Stimulated activated CD8-positive, alpha-beta memory T cell treated with anti-CD3 and anti-CD28 coated beads, Interleukin-12 subunit alpha, Interleukin-12 subunit beta, amount 100 ng/mL, for 1 hour (primary cell): ENCODE data around the gene SLC1A4.
"Not testable (repeated sequence)": the region's sequence is repeated elsewhere in the genome, so short reads cannot be mapped to it uniquely, and the experiment has no call there.

Experiments used
- DNase-seq: peaks from one replicate; pipeline ENCODE4 v3.0.0-alpha.2; 2020; ENCODE audit warnings: low read depth

The SLC1A4 gene

DNA sequence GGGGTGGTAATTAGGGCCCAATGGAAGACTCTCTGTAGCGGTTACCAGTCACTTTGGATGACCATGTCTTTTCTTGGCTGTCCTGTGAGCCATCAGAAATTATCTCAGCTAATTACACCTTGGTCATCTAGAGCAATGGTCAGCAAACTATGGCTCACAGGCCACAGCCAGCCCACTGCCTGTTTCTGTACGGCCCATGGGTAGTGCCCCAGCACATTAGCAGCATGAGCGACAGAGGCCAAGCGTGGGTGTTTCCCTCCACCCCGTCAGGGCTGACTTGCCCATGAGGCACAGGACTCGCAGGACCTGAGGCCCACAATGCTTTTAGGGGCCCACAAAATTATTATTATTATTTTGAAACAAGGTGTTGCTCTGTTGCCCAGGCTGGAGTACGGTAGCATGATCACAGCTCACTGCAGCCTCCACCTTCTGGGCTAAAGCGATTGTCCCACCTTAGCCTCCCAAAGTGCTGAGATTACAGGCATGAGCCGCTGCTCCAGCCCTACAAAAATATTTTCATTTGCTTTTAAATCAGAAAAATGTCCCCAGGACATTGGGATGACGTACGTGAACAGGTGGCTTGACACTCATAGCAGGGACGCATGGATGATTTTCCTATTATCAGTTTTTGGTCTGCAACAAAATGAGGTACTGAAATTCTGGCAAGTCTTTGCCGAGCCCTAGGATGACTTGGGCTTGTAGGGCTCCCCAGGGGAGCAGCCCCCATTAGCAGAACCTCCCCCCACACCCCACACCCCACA is 37.7 kb downstream of the SLC1A4 start:
- DNase-seq: no peak

DNA sequence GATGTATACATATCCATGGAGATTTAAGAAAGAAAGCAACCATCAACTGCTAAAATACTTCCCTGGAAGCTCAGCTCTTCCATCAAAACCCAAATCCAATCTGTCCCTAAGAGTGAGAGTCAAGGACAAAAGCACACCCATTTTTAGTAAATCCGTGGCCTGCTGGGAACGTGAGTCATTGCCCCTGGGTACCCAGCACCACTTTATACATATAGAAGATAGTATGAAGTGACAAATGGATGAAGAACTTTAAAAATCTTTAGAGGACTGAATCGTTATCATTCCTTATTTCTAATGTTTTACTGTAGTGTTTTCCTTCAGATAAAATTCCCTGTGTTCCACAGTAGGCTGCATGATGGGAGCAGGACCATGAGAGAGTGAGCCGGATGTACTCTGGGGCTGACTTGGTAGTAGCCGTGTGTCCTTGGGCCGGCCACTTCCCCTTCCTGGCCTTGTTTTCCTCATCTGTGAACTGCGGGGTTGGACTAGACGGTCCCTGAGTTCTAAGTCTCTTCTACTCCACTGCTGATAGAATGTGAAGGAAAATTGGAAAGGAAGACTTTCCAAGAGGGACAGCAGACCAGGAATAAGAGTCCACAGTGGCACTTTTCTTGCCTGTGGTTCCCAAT is 38.5 kb downstream of the SLC1A4 start:
- no peak for DNase-seq

DNA sequence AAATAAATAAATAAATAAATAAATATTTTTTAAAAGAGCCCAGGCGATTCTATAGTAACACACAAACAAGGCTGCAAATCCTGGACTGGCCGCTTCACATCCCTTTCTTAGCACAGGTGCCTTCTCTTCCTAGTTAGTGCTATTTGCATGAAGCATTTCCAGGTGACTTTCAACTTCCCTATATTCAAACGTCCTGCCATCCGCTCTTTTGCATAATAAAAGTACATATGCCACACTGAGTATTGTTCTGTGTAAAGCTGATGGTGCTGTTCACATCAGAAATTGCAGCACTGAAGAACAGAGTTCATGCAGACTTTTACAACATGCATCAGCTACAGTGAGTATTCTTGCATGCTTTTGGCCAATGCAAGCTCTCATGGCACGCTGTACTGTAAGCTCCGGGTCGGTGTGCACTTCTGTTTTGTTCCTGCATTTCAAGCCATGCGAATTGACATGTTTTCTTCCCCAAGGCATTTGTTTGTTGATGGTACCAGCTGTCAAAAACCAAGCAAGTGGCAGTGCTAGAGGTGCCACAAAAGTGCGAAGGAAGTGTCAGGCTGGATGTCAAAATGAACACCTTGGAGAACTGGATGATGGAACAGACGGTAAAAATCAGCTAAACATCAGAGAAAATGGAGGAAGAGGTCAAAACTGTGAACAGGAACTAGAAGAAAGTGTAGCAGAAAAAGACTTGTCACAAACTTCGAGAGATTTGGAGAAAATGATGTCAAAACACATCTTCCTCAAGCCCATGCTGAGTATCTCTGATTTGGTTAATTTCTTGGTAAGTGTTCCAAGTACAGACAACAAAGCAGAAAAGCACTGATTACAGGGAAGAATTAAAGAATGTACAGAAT is 41.5 kb downstream of the SLC1A4 start:
- DNase-seq: no peak

DNA sequence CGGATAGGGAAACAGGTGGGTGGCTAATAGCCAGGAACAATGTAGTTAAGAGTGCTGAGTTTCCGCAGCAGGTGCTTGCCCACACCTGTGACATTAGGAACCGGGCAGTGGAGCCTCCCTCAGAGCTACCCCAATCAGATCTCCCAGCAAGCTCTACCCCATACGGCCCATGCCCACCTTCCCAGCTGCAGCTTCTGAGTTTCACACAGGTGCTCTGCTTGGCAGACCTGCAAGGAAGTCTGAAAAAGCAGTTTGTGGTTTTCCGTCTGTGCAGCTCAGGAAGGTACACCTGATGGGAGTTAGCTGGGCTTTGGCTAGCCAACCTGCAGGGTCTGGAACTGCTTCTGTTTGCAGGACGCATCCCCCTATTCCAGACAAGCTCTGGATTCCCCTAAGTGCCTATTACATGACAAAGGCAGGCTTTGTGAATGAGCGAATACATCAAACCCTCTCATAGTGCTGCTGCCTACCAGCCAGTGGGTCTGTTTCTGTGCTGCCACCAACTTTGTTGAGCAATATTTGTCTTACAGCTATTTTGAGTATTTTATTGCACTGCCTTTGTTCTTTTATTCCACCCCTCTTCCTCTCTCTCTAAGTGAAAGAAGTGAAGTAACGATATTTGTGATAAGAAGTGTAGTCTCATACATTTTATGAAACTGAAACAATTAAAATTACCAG is 42.3 kb downstream of the SLC1A4 start:
- no peak for DNase-seq

DNA sequence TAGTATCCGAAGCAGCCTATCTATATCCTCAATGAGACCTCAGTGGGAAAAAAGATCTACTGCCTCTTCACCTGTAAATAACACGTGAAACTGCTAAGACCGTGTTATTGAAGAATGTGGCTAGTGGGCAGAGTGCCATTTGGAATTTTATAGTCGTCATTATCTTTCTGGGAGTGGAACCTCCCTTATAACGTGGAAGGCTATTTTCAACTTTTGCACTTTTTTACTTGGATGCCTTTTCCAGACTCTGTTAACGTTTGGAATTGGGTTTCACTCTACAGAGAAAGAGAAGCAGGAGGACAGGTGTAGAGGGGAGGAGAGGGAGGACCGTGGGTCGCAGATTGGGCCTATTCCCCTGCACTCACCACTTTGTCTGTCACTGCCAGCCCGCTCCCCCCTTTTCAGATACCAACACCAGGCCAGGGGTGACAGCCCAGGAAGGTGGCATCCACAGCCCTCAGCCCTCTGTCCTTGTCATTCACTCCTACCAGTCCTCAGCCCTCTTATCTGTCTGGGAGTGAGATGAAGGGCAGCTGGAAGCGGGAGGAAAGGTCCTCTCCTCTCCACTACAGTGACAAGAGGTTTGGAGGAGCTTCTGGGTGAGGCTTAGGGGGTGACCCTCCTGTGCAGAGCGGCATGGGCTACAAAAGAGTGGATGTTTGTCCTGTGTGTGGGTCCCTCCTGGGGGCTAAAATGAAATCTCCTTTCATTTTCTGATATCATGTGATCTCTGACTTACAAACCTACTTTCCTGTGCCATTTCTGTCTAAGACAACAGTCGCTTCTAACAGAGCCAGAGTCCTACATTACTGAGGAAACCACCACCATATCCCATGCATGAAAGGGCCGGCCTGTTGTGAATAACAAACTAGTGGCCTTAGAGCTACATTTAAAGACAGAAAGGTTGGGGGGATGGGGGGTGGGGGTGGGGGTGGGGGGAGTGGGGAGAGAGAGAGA is 43.1 kb downstream of the SLC1A4 start:
- no peak for DNase-seq

DNA sequence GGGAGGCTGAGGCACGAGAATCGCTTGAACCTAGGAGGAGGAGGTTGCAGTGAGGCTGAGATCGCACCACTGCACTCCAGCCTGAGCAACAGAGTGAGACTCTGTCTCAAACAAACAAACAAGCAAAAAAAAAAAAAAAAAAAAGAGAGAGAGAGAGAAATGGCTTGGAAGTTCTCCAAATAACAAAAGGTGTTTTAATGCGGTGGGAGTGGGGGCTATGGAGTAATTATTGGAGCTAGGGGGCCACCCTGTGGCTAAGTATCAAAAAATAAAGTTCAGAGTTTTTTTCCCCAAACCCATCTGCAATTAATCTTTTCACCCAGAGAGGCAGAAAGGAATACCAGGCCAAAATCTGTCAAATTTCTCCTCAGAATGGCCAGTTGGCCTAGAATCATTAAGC is 44.0 kb downstream of the SLC1A4 start:
- no peak for DNase-seq

DNA sequence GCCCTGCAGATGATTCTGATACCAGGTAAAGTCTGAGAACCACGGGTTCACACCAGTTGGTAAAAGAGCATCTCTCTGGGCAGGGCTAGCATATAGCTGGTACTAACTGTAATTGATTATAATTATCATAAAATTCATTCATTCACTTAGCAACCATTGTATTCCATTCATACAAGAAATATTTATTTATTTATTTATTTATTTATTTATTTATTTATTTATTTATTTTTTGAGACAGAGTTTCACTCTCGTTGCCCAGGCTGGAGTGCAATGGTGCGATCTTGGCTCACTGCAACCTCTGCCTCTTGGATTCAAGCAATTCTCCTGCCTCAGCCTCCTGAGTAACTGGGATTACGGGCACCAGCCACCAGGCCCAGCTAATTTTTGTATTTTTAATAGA is 44.5 kb downstream of the SLC1A4 start:
- not testable (repeated sequence) for DNase-seq

DNA sequence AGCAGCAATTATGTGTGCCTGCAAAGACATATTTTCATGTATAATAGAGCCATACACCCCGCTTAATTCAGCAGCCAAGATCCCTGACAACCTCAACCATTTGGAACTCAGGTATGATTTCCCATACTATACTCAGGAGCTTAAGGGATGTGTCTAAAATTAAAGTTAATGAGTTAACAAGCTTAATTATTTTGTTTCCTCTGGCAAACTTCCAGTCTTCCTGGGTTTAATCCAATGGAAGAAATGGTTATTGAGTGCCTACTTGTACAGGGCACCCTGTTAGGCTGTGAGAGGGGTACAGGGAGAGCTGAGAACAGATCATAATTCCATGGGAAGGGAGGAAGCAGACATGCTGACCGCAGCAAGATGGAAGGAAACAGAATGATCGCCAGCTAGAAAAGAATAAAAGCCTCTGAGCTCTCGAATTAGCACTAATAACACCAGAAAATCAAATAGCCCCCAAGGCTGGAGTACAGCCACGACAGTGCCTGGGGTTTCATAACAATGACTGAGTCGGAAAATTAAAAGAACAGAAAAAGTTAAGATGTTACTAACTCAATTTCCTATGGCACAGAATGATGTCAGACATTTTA is 46.2 kb downstream of the SLC1A4 start:
- no peak for DNase-seq

DNA sequence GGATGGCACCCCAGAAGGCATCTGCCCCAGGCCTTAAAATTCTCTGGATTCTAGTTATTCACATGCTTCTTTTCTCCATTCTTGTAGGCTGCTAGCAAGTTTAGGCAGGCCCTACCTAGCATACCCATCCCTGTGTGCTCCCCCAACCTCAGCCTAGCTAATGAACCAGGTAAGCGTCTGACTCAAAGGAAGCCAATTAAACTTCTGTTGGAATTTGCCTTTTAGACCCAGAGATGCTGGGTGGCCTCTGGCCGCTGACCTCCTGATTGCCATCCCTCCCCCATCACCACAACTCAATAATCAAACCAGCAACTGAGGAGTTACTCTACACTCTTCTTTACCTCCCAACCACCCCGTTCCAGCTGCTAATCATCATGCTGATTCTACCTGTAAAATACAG is 48.0 kb downstream of the SLC1A4 start:
- DNase-seq: no peak

DNA sequence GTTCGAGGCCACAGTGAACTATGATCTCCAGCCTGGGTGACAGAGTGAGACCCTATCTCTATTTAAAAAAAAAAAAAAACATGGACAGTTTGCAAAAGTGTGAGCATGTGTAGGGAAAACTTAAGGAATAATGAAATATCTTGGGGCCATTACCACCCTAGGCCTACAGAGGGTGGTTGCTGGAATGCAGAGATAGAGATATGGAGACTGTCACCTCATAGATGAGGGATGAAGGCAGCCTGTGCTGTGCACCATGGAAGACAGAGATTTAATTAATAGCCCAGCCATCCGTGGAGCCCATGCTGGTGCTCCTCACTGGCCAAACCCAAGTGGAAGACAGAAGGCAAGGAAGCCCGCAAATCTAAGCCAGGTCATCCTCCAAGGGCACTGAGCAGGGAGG is 50.4 kb downstream of the SLC1A4 start:
- DNase-seq: no peak

DNA sequence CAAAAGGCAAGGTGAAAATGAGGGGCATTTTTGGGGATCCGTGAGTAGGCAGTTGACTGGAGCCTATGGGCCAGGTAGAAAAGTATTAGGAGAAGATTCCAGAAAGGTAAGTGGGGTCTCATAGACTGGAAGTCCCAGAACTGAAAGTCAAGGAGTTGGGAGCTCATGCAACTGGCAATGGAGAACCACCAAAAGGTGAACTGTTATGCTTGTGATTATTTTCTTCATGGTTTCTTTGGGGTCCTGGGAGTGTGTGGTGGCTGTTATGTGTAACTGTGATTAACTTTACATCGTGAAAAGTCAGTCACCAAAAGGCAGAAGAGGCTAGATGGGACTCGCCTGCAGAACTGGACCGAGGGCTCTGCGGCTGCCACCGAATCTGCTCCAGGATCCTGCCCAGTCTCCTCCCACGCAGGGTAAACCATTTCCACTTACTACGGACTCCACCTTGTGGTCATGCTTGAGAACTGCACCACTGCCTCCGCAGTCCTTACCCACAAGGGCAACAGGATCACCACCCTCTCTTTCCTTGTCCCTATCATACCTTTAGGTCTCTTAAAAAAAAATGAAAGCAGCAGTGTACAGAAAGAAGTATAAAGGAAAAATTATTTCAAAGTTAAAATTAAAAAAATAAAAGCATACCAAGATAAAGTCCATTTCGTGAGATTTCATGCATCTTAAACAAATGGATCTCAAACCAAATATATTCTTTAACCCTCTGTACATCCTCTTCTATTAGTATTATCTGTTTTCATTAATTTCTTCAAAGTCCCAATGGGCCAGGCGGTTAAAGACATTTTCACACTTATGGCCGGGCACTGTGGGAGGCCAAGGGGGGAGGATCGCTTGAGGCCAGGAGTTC is 51.4 kb downstream of the SLC1A4 start:
- peak; percentile 63 for DNase-seq

DNA sequence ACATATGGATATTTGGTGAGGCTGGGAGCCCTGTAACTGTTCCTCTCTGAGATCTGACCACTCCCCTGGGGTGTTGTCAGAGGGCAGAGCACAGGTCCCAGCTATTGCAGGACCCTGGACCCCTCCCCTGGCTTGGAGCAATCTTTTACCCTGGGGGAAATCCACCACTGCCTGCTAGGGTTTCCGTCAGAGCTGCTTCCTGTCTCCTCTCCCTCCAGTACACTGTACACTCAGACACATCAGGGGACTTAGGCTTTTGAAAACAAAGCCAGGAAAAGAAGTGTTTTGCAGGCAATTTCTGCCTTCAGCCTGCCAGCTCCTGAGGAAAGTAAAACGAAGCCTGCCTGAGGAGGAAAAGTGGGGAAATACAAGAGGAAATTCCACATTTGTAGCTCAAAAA is 53.8 kb downstream of the SLC1A4 start:
- no peak for DNase-seq

DNA sequence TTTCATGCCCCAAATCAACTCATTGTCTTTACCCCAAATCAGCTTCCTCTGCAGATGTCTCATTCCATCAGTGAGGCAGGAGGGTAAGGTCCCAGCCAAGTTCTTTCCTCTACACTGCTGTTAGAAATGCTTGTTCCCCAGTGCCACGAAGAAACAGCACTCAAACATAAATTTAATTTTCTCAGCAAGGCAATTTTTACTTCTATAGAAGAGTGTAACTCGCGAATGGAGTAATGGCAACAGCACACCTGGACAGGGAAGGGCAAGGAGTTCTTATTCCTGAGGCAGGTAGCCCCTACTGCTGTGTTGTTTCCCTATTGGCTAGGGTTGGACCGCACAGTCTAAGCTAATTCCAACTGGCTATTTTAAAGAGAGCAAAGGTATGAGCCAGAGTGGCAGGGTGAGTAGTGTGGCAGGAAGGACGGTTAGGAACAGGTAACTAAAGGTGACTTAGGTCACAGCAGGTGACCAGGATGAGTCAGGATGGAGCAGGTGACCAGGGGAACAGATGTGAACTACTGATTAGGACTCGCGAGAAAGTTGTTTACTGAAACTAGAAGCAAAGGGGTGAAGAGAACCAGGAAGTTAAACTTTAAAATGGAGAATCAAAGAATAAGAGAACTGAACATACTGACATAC is 55.0 kb downstream of the SLC1A4 start:
- DNase-seq: no peak

DNA sequence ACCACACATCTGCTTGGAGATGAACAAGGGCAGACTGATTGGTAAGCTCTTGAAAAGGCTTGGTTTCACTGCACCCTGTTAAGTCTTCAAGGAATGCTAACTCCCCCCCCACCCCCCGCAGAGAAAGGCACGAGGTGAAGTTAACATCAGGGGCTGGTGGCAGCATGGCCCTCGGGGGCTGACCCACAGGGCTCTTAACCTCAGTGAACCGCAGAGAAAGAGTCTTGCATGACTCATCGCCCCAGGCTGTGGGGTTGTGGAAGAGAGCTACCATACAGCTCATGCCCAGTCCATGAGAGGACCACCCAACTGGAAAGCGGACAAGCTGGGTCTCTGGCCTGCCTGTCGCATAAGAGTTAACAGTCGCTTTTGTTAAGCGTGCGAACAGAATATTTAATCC is 56.5 kb downstream of the SLC1A4 start:
- no peak for DNase-seq

DNA sequence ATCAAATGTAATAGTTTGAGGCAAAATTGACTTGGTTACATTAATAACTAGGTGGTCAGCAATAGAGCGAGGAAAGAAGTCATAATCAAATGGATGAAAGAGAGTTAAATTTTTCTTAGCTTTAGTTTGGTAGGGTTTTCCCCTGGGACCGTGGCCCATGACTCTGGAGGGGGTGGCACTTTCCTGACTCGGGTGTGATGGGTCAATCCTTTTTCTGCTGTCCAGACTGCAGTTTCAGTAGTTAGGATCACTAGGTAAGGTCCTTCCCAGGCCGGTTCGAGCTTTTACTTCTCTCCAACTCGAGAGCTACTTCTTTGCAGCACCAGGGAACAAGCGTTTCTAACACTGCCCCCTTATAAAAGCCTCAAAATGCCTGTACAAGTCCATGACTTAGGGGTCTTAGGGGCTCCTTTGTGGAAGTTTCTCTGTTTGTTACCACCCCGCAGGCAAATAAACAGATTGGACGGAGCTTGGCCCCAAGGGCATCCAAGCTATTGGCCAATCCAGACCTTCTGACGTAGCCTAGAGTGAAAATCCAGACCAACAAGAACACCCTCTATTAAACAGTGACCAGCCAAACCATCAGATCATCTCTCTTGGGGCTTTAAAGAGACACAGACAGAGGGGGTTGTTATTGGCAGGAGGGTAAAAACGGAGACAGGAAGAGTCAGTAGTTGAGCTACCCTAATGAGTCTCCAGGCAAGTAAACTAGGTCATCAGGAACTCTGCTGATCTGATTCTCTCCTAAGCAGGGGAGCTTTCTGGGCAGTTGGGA is 57.6 kb downstream of the SLC1A4 start:
- no peak for DNase-seq

DNA sequence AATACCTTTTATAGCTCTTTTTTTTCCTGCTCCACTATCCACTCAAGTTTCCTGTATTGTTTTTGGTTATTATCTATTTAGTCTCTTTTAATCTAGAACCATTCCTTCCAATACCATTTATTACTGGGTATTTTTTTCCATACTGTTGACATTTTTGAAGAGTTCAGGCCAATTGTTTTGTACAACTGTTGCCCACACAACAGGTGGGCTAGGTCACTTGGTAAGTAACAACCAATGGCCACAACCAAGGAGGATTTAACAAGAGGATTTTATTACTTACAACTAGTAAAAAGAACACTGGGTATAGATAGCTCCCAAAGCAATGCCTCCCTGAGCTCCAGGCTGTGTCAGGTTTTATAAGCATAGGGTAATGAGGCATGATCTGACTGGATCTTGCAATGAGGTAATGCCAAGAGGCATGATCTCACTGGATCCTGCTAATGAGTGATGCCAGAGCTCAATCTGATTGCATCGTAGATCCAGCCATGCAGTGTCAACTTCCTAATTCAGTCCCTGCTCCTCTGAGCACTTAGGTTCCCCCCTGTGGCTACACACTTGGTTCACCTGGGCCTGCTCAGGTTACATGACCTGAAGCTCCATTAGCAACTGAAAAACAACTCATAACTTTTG is 59.9 kb downstream of the SLC1A4 start:
- no peak for DNase-seq

DNA sequence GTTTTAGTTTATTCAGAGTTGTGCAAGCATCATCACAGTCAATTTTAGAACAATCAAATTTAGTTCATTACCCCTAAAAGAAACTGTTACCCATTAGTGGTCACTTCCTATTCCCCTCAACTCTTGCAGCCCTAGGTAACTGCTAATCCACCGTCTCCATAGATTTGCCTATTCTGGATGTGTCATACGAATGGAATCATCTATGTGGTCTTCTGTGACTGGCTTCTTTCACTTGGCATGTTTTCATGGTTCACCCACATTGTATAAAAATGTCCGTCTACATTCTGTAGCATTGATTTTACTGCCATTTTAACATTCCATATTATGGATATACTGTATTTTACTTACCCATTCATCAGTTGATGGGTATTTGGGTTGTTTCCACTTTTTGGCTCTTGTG is 61.7 kb downstream of the SLC1A4 start:
- no peak for DNase-seq

DNA sequence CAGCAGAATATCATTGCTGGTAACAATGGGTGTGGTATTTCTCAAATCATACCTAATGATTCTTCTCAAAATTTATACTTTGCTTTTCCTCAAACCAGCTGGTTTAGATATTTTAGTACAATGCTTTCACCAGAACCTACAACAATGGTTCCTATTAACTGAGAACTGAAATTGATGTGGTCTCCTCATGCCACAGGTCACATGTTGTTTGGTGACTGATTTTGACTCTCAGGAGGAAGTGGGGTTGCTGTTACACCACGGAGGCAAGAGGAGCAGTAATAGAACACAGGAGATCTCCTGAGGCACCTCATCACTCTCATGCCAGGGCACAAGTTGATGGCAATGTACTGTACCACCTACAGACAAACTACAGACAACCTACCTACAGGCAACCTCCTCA is 64.0 kb downstream of the SLC1A4 start:
- no peak for DNase-seq
